ENCODE results near the gene TIMM17A. TPM values are rescaled to one million over a fixed set of nuclear protein-coding genes. Genes with fewer than 3 reads are reported as not detected.

Gene TIMM17A
- total RNA-seq, 1 experiment from 2014 or later: 112 TPM

DNA sequence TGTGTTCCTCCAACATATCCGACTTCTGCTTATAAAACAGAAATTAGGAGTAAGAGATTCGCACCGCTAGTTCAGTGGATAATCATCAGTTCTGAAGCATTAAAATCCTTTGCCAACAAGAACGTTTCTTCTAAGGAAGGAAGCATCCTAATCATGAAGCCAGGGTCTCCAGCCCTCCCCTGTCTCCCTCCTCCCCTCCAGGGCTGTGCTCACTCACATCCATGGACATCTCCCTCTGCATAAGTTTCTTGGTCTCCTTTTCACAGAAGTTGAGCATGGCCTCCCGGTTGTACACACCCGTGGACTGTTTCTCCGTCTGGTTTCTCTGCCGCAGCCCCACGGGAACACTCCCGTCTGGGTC, 9.5 kb upstream of the TIMM17A start:
- H3K27ac ChIP-seq (ENCODE audit: low read depth, low read length, poor library complexity, severe bottlenecking): no peak overlapping the region
- H3K4me3 ChIP-seq (ENCODE audit: low read depth, low read length, poor library complexity, severe bottlenecking): peak overlapping the region; percentile 35
- H3K4me1 ChIP-seq (ENCODE audit: insufficient read depth, low read length, poor library complexity, severe bottlenecking): peaks cover 8% of the 10 kb centered on the region
- intact Hi-C loops (cut with micrococcal nuclease; ENCODE audit: unreplicated experiment): no loop called here
- BruUV-seq (replicated peaks): no TSS peak
- no peak for TF ChIP-seq EZH2 (IDR thresholded peaks at IDR 0.05; ENCODE audit: borderline replicate concordance, low read depth, low read length, poor library complexity, severe bottlenecking)
- TF ChIP-seq, protein P1, sequence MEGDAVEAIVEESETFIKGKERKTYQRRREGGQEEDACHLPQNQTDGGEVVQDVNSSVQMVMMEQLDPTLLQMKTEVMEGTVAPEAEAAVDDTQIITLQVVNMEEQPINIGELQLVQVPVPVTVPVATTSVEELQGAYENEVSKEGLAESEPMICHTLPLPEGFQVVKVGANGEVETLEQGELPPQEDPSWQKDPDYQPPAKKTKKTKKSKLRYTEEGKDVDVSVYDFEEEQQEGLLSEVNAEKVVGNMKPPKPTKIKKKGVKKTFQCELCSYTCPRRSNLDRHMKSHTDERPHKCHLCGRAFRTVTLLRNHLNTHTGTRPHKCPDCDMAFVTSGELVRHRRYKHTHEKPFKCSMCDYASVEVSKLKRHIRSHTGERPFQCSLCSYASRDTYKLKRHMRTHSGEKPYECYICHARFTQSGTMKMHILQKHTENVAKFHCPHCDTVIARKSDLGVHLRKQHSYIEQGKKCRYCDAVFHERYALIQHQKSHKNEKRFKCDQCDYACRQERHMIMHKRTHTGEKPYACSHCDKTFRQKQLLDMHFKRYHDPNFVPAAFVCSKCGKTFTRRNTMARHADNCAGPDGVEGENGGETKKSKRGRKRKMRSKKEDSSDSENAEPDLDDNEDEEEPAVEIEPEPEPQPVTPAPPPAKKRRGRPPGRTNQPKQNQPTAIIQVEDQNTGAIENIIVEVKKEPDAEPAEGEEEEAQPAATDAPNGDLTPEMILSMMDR (conservative IDR thresholded peaks at IDR 0.05; ENCODE audit: low read depth, low read length): no peak
- DNase-seq (ENCODE audit: low spot score): no peak
- CTCF ChIA-PET: interaction anchor here (0.5 to 1.2 kb wide), 4 partner anchors 8 to 50 kb away, joined by 3 to 5 read pairs (median 4); no protein-coding TSS in a partner anchor
- POLR2A ChIA-PET (ENCODE audit: low non-redundant PET): no interaction called here
- no peaks in the 10 kb centered on the region for H3K36me3 ChIP-seq (ENCODE audit: insufficient read depth, low read length, poor library complexity, severe bottlenecking)
- H3K27me3 ChIP-seq (replicated peaks; ENCODE audit: insufficient read depth, low read depth, low read length, poor library complexity): no peaks in the 10 kb centered on the region
- no peaks in the 10 kb centered on the region for H3K9me3 ChIP-seq (ENCODE audit: low read depth, low read length, poor library complexity, severe bottlenecking)

GRCh38 chr1:201946224-201946908, 8.9 kb upstream of the TIMM17A start, which contains the start of gene LMOD1:
TSS of gene LMOD1 (minus strand) at chr1:201946548. CDS start at chr1:201946340, 208 bp downstream.
- no peaks in the 10 kb centered on the region for H3K36me3 ChIP-seq (ENCODE audit: insufficient read depth, low read length, poor library complexity, severe bottlenecking)
- BruUV-seq (replicated peaks): no TSS peak
- no peaks in the 10 kb centered on the region for H3K9me3 ChIP-seq (ENCODE audit: low read depth, low read length, poor library complexity, severe bottlenecking)
- CTCF ChIA-PET: interaction anchor here (0.6 to 1.2 kb wide), 3 partner anchors 8 to 223 kb away, joined by 4 to 5 read pairs (median 4); no protein-coding TSS in a partner anchor
- POLR2A ChIA-PET (ENCODE audit: low non-redundant PET): interaction anchor here (0.5 kb wide), 1 partner anchor 31 kb away, joined by 6 read pairs; no protein-coding TSS in a partner anchor
- intact Hi-C loops (cut with micrococcal nuclease; ENCODE audit: unreplicated experiment): no loop called here
- TF ChIP-seq, protein P1 (conservative IDR thresholded peaks at IDR 0.05; ENCODE audit: low read depth, low read length): no peak
- TF ChIP-seq EZH2 (IDR thresholded peaks at IDR 0.05; ENCODE audit: borderline replicate concordance, low read depth, low read length, poor library complexity, severe bottlenecking): no peak
- H3K27me3 ChIP-seq (replicated peaks; ENCODE audit: insufficient read depth, low read depth, low read length, poor library complexity): no peaks in the 10 kb centered on the region
- peak; percentile 73 for DNase-seq (ENCODE audit: low spot score)
- H3K27ac ChIP-seq (ENCODE audit: low read depth, low read length, poor library complexity, severe bottlenecking): no peak within 1 kb of the TSS
- H3K4me1 ChIP-seq (ENCODE audit: insufficient read depth, low read length, poor library complexity, severe bottlenecking): peaks cover 8% of the 10 kb centered on the region
- peak within 1 kb of the TSS; percentile 35 for H3K4me3 ChIP-seq (ENCODE audit: low read depth, low read length, poor library complexity, severe bottlenecking)

GRCh38 chr1:201947697-201948008, 7.7 kb upstream of the TIMM17A start:
- Histone ChIP-seq H3K27me3 (replicated peaks; ENCODE audit: insufficient read depth, low read depth, low read length, poor library complexity) (no peaks in the 10 kb centered on the region), H3K27ac (ENCODE audit: low read depth, low read length, poor library complexity, severe bottlenecking) (no peak overlapping the region), H3K9me3 (ENCODE audit: low read depth, low read length, poor library complexity, severe bottlenecking) (no peaks in the 10 kb centered on the region), H3K4me3 (ENCODE audit: low read depth, low read length, poor library complexity, severe bottlenecking) (no peak overlapping the region), H3K36me3 (ENCODE audit: insufficient read depth, low read length, poor library complexity, severe bottlenecking) (no peaks in the 10 kb centered on the region), H3K4me1 (ENCODE audit: insufficient read depth, low read length, poor library complexity, severe bottlenecking) (peaks cover 8% of the 10 kb centered on the region)
- POLR2A ChIA-PET (ENCODE audit: low non-redundant PET): no interaction called here
- CTCF ChIA-PET: no interaction called here
- DNase-seq (ENCODE audit: low spot score): no peak
- intact Hi-C loops (cut with micrococcal nuclease; ENCODE audit: unreplicated experiment): no loop called here
- no peak for TF ChIP-seq EZH2 (IDR thresholded peaks at IDR 0.05; ENCODE audit: borderline replicate concordance, low read depth, low read length, poor library complexity, severe bottlenecking)
- TF ChIP-seq, protein P1 (conservative IDR thresholded peaks at IDR 0.05; ENCODE audit: low read depth, low read length): no peak
- no TSS peak for BruUV-seq (replicated peaks)
